Measurements from ENCODE around the gene TSHZ2.

DNA sequence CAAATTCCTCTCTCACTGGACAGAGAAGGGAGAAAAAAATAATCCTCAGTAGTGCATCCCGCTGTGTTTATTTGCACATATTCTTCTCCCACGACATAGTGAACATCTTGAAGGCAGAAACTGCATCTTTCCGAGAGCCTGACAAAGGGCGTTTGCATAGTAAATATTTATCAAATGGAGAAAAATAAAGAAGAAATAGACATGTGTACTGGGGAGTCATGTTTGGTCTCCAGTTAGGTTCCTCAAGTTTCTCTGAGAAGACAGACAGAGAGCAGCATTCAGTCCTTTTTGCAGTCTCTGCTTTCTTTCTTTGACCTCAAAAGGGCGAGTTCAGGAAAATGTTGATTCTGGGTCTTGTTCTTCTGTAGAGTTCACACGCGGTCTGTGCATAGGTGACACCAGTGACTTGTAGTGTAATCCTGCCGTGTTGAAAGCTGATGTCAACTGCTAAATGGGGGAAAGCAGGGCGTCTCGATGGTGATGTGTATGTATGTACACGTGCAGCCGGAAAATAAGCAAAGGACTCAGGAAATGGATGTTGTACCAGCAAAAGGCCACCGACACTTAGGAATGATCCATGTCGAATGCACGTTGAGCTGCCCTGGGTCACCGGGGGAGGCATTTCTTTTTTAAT, 335.9 kb downstream of the TSHZ2 start:
- TF ChIP-seq CTCF (IDR thresholded peaks at IDR 0.05) (no peak), EP300 (IDR thresholded peaks at IDR 0.05) (no peak), POLR2A (IDR thresholded peaks at IDR 0.05) (no peak)
